Activated gamma-delta T cell treated with anti-CD3 and anti-CD28 coated beads, Interleukin-2, amount 50 U/mL, for 16 hours (primary cell): Measurements from ENCODE around the gene DBH.

Experiments
- DNase-seq: peaks from one replicate; pipeline ENCODE4 v3.0.0-alpha.2; 2020; ENCODE audit warnings: low read depth

Gene DBH

DNA sequence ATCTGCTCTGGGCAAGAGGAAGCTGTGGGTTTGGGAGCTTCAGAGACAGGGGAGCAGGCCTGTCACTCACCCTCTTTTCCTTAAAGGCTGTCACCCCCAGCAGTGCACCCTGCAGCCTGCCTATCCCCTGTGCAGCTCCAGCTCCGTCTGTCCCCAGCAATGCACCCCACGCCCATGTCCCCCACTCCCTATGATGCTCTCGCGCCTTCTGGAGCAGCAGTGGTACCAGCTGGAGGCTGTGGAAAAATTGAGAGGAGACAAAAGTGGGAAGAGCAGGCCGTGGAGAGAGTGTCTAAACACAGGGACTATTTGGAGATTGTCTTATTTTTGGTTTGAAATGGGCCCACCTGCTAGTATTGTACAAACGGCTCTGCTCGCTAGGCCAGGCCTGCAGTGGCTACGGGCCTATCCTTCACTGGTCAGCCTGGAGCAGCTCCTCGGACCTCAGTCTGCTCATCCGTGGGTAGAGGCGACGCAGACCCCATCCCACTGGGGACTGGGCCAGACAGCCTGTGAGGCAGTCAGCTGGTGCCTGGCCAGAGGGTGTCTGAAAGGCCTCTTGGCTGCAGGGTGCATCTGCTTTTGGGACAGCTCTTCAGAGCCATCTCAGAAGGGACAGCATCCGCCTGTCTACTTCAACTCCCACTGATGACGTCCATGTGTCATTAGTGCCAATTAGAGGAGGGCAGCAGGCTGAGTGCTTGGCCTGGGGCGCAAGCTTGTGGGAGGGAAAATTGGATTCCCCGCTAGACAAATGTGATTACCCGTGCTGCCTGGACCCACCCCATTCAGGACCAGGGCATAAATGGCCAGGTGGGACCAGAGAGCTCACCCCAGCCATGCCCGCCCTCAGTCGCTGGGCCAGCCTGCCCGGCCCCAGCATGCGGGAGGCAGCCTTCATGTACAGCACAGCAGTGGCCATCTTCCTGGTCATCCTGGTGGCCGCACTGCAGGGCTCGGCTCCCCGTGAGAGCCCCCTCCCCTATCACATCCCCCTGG is at the start of gene DBH:
Gene DBH, plus strand, starts transcription at position 831 of the 999 bp plus-strand sequence. Its CDS starts 9 bp downstream, at position 840.
- no peak for DNase-seq

DNA sequence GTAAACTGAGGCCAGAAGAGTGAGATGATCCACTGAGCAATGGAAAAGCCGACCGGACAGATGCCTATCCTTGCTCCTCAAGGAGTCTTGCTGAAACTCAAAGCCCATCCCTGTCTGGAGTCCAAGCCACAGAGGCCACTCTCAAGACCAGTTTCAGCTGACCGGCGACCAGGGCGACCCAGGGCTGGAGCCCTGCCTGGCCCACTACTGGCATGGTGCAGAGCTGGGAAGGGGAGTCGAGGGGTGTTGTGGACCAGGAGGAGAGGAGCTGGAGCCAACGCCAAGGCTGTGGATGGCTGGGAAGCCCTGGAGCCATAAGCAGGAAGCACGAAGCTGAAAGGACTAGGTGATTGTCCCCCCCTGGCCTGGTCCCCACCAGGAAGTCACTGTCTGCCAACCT is 49.1 kb upstream of the DBH start:
- DNase-seq = no peak

DNA sequence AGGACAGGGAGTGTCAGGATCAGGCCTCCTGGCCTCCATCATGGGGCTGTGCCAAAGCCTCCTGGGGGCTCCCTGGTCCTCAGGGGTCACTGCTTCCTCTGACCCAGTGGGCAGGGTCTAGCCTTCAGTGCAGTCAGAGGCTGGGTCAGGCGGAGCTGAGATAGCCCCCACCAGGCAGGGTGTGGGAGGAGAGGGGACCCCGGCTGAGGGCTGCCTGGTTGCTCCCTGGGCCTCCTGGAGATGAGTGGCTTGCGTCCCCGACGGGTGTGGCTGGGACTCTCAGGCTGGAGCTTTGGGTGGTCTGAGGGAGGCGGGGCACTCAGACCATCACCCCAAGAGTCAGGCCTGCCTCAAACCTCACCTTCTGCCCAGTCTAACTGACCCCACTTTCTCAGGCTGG is 48.7 kb upstream of the DBH start:
- DNase-seq = no peak

DNA sequence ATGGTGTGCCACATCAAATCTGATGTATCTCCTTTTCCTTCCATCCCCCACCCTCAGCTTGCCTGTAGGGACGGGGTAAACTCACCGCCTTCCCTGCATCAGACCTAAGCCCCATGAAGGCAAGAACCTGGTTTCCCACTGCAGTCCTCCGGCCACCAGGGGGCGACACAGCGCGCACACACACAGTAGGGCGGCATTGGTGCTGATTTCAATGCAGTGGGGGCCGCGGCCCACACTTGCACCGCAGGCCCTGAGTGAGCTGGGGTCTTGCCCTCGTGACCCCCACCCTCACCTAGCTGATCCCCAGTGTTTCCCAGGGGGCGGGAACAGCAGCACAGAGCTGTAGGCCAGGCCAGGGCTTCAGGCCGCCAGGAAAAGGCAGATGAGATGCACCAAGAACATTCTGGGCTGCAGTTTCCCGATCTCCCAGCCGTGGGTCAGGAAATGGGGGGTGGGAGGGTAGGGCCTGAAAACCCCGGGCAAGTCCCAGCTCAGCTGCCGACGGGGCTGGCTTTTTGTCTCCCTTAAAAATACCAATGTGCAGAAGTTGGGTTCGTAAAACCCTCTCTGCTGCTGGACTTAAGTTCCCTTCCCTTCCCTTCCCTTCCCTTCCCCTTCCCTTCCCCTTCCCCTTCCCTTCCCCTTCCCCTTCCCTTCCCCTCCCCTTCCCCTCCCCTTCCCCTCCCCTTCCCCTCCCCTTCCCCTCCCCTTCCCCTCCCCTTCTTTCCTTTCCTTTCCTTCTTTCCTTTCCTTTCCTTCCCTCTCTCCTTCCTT is 46.5 kb upstream of the DBH start:
- DNase-seq = no peak

DNA sequence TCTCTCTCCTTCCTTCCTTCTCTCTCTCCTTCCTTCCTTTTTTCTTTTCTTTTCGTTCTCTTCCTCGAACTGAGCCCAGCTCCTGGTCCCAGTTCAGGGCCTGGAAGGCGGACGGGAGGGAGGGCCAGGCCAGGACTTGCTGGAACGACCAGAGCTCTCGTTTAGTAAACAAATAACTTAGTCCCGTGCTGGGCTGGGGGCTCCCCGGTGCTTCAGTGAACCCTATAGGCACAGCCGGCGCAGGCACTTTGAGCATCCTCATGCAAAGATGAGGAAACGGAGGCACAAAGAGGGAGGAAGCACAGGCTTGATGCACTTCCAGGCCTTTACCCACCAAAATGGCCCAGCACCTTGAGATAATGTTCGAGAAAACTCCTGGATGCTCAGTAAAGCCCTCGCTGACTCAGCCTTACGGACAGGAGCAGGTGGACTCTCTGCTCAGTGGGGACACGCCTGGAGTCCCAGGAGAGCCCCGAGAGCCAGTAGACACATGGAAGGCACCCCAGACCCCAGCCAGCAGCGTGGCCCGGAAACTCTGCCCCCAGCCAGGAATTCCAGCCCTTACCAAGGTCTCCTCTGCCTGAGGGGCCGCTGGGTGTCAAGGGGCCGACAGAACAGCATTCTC is 45.8 kb upstream of the DBH start:
- DNase-seq = no peak

DNA sequence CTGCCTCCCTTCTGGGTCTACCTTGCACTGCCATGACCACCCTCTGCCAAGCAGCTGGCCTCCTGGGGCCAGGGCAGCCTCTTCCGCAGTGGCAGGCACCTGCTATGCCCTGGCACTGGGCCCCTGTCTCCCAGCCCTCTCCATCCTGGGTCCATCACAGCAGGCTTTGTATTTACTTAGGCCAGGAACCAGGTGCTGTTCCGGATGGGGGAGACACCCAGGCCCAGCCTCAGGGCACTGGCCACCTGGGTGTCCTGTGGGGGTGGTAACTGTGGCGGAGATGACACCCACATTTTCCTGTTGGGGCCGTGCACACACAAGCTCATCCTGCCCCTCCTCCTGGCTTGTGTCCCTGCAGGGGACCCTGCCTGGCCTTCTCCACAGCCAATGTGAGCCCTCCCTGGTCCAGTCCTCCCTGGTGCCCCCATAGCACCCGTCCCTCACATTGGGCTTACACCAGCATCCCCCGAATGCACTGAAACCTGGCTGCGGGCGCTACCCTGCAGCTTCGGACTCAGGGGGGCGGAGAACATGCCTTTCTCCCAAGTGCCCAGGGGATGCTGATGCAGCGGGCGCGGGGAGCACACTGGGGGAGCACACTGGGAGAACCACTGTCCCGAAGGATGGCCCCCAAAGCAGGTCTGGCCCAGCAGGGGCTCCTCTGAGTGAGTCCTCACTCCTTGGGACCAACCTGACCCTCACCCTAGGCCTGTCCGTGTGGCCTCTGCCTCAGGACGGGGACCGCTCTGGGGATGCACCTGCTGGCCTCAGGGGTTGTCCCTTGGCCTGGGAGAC is 44.9 kb upstream of the DBH start:
- DNase-seq = no peak

DNA sequence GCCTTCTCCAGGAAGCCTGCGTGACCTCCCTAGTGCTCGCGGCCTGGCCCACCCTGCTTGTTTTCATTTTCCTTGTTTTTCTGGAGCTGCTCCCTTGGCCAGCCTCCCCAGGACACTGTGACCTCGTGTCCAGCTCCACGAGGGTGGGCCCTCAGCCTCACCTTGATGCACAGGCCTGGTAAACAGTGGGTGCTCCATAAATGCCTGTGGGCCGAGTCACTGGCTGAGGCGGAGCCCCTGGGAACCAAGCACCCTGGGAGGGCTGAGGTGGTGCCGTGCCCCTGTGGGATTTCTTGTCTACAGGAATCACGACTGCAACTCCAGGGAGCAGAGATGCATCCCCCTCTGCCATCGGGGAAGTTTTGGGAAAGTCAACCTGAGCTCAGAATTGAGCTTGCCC is 44.2 kb upstream of the DBH start:
- no peak for DNase-seq

DNA sequence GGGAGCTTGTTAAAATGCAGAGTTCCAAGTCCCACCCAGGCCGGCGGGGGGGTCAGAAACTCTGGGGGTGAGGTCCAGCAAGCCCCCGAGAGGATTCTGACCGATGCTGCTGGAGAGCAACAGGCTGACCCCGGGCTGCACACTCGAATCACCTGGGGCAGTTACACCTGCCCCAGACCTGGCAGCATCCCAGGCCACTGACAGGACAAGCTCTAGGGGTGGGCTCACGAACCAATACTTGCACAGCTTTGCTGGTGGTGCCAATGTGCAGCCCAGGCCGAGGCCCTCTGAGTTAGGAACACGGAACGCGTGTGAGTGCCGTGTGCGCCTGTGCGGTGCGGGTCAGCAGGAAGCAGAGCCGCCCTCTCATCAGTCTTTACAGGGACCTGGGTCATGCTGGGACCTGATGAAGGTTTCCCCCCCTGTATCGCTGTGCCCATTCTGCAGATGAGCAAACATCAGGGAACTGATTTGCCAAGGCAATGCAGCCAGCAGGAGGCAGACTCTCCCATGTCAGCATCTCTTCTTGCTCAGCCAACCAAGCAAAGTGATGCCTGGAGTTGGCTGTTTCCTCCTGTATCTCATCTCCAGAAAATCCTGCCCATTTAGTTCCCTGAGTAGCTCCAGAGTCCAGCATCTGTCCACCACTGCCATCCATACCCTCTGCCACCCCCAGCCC is 43.3 kb upstream of the DBH start:
- no peak for DNase-seq

DNA sequence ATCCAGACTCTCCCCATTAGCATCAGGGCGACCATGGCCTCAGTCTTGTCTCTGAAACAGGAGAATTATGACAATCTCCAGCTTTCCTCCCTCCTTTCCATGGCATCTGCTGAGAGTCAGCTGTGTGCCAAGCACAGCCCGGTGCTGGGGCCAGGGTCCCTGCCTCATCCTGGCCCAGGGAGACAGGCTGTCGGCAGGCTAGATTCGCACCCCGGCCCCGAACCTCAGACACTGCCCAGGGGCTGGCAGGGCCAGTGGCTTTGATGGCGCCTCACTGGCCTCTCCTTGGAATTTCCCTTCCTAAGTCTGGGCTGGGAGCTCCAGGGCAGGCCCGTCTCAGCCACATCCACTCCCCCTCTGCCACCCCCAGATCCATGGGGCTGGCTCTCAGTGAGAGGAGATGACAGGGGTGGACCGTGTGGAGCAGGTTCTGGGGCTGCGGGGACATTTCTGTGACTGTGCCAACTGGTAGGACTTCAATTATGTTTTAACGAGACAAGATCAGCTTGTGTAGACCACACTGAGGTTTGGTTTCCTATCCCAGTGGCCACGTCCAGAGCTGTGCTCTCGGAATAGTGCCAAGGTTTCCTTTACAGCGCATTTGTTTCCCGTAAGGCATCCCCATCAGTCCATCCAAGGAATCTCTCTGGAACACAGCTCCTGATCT is 42.4 kb upstream of the DBH start:
- no peak for DNase-seq

DNA sequence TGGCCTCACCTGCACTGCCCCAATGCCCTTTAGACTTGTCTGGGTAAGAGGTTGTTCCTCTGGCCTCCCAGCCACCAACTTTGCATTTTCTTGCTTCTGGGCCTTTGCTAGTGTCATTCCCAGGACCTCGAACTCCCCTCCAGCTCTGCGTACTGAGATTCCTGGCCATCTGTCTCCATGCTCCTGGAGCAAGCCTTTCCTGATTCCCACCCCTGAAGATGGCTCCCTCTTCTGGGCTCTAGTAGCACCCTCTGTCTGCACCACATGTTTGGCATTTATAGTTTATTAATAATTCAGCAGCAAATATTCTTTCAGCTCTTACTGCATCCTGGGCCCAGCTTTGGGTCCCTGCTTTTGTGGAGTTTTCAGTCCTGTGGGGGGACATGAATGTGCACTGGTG is 41.9 kb upstream of the DBH start:
- no peak for DNase-seq

DNA sequence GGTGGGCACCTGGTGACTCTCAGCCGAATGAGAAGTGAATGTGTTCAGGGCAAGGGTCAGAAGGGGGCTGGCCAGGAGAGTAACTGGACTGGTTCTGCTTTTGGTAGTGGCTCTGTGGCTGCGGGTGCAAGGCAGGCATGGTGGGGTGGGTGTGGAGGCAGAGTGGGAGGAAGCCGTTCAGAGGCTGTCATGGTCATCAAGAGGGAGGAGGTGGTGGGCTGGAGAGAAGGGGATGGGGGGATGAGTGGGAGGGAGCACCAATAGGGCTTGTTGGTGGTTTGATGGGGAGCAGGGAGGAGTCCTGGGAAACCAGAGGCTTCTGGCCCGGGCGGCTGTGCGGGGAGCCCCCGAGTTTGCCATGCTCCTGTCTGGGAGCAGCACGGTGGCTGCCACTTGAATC is 40.3 kb upstream of the DBH start:
- no peak for DNase-seq

DNA sequence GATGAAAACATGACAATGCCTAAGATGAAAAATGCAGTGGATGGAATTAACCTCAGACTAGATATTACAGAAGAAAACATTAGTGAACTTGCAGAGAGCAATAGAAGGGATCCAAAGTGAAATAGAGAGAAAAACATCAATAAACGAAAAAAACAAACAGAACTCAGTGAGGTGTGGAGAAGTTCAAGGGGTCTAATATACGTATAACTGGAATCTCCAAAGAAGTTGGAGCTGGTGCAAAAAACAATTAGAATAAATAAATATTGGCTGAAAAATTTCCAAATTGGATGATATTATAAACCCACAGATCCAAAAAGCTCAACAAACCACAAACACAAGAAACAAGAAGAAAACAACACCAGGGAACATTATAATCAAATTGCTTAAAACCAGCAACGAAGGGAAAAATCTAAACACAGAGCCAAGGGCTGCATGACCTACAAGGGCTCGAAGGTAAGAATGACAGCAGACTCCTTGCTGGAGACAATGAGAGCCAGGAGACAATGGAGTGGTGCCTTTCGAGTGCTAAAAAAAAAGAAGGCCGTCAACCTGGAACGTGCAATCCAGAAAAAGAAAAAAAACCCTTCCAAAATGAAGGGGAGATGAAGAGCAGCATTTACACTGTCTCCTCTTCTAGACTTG is 38.7 kb upstream of the DBH start:
- DNase-seq = no peak

DNA sequence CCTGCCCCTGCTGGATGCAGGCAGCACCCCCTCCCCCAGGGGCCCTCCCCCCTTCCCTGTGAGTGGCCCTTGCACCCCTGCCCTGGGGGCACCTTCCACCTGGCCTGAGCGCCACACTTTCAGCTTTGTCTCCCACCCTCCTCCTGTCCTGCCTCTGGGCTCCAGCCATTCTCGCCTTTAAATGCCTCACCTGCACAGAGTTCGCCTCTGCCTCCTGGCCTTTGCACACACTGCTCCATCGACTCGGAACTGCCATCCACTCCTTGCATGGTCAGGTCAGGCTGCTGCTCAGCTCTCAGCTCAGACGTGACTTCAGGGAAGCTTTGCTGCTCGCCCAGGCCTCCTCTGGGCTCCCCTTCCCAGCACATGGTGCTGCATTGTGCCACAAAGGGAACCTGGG is 37.2 kb upstream of the DBH start:
- DNase-seq = no peak

DNA sequence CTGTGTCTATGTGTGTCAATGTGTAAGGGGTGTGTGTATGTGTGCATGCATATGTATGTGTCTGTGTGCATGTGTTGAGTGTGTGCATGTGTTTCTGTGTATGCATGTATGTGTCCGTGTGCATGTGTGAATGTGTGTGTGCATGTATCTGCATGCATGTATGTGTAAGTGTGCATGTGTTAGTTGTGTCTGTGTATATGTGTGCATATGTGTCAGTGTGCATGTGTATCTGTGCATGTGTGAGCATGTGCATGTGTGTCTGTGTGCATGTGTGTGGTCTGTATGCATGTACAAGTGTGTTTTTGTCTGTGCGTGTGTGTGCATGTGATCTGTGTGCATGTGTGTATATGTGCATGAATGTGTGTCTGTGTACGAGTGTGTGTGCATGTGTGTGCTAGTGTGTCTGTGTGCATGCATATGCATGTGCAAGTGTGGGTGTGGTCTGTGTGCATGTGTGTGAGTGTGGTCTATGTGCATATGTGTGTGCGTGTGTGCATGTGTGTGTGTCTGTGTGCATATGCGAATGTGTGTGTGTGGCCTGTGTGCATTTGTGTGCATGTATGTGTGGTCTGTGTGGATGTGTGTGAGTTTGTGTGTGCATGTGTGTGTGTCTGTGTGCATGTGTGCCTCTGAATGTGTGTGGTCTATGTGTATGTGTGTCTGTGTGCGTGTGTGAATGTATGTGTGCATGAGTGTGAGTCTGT is 36.5 kb upstream of the DBH start:
- DNase-seq = no peak

DNA sequence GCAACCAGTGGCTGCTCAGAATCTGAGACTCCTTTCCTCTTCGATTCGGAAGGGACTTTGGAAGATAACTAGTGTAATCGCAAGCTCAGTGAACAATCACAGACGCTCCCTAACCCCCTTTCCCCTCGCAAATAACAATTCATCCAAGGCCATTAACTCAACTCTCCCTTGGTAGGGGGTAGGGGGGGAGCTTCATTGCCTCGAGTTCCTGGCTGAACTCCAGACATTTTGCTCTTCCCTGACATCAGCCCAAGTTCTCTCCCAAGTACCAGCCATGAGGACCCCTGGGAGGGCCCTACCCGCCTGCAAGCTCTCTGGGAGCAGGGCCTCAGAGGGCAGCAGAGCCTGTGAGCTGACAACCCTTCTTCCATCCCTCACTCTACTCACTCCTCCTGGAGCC is 35.4 kb upstream of the DBH start:
- no peak for DNase-seq

DNA sequence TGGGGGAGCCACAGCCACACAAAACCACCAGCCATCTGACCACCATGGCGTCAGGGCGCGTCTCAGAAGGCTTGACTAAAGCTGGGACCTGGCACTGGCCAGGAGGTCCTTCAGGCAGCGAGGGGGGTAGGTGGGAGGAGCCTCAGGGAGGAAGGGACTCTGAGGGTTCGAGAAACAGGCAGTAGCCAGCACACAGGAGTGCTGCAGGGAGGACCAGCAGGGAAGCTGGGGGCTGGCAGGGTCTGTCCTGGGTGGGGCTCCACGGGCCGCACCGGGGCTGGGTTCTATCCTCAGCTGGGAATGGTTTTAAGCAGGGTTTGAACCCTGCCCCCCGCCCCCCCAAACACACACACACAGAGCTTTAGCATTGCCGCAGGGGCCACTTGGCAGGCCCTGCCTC is 34.4 kb upstream of the DBH start:
- DNase-seq = no peak

DNA sequence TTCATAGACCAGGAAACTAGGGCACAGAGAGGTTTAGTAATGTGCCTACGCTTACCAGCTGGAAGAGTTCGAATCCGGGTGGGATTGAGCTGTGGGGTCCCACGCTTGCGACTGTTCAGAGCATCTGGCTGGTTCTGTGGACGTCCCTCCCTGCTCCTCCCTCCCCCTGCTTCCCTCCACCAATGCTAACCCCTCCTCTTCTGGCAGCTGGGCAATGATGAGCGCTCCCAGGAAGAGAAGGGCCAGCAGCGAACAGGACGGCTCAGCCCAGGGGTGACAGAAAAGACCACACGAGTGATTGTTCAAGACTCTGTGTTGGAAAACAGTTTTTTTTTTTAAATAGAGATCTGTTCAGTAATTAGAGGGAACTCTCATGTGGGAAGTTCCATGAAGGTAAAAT is 33.9 kb upstream of the DBH start:
- no peak for DNase-seq

DNA sequence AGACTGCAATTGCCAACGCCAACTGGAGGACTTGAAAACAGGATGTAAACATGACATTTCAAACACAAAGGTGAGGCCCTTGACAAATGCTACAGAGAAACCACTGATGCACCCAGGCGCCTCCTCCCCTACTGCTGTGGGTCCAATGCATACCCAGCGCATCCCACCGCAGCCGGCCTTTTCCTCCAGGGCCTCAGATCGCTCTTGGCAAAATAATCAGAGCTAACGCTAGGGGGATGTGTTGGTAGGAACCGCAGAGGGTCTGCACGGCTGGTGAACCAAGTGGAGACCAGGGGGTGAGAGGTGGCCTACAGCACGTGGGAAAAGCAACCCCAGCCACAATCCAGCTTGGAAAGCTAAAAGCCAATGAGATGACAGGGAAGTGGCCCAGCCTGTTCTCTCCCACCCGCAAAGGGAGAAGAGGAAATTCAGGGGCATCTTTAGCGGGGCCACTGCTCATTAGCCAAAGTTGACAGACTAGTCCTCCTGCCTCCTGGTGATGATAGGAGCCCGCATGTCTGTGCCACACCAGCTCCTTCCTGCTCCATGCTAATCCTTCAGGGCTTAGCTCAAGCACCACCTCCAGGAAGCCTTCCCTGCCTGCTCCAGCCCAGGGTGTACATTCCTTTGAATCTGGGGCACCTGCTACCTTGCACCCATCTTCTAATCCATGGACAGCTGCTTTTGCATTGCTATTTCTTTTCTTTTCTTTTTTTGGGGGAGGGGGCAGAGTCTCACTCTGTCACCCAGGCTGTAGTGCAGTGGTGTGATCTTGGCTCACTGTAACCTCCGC is 32.8 kb upstream of the DBH start:
- DNase-seq = no peak

DNA sequence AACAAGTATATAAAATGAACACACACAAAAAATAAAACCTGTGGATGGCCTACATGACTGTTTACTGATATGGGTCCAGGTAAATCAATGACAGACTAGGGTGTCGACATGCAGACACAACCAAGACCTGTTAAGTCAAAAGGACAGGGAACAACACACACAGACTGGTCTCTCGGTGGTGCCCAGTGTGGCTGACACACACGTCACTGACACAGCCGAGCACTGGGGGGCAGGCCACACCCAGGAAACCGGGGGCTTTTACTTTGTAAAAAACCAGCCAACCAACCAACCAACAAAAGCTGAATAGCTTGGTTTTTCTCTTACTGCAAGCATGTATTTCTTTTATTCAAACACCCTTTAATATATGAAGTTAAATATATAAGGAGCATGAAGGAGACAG is 31.9 kb upstream of the DBH start:
- DNase-seq = peak; percentile 17
